HepG2 (cell line): ENCODE data around the gene HDAC5. TPM values are rescaled to one million over a fixed set of nuclear protein-coding genes. Genes with fewer than 3 reads are reported as not detected.

Source experiments
- EP300 ChIP-seq, 3 experiments: sonication (generic) in 1 of 3; formaldehyde crosslinking in 1 of 3; IDR thresholded peaks; 2 replicates each; pipeline versions ENCODE4 v1.5.1 to v1.6.1; 2011 to 2020; ENCODE audit warnings: low read depth in 2 of 3, low read length in 2 of 3, borderline replicate concordance in 1 of 3, improper control_type of control experiment in 1 of 3, mild to moderate bottlenecking in 1 of 3, missing genetic modification reagents in 1 of 3, moderate library complexity in 1 of 3
- KMT2B ChIP-seq: IDR thresholded peaks from 2 replicates; pipeline ENCODE4 v1.6.1; 2016; ENCODE audit warnings: missing genetic modification reagents, missing compliant biosample characterization
- SP1 ChIP-seq, 2 experiments: fragments of 450-650 bp in 1 of 2; sonication (generic) in 1 of 2; formaldehyde crosslinking in 1 of 2; IDR thresholded peaks; 2 replicates each; pipeline versions ENCODE4 v1.4.0 to v1.6.1; 2016 to 2020; ENCODE audit warnings: missing genetic modification reagents in 1 of 2
- TEAD2 ChIP-seq: sonication (generic); formaldehyde crosslinking; IDR thresholded peaks from 2 replicates; pipeline ENCODE4 v1.9.0; 2021; ENCODE audit warnings: missing genetic modification reagents
- ZBTB49 ChIP-seq: sonication (generic); formaldehyde crosslinking; IDR thresholded peaks from 2 replicates; pipeline ENCODE4 v1.4.0; 2020; ENCODE audit warnings: missing genetic modification reagents, borderline replicate concordance
- ZNF17 ChIP-seq: sonication (generic); formaldehyde crosslinking; IDR thresholded peaks from 2 replicates; pipeline ENCODE4 v1.5.0; 2020; ENCODE audit warnings: mild to moderate bottlenecking, missing genetic modification reagents
- ZNF790 ChIP-seq: sonication (generic); formaldehyde crosslinking; IDR thresholded peaks from 2 replicates; pipeline ENCODE4 v1.8.0; 2022; ENCODE audit warnings: missing genetic modification reagents, mild to moderate bottlenecking, borderline replicate concordance
- polyA plus RNA-seq, 8 experiments: library from polyadenylated mRNA; depleted of rRNA in 3 of 8; stranded (reverse) in 7 of 8; unstranded in 1 of 8; fragments of >200 nt; fragmentation: Illumina TruSeq in 4 of 8; extraction: Trizol in 4 of 8; gene quantifications; 2 replicates each; pipeline versions ENCODE4 v1.2.1 to v1.2.3, GENCODE V29; 2011 to 2016; ENCODE audit warnings: low read depth in 4 of 8, missing spikeins in 1 of 8, mixed read lengths in 1 of 8; ENCODE audit not compliant: insufficient read depth in 1 of 8
- total RNA-seq, 5 experiments: library from RNA; depleted of rRNA; stranded (reverse); fragments of >200 nt; fragmentation: Illumina TruSeq; extraction: Trizol; gene quantifications; 2 replicates each; pipeline ENCODE4 v1.2.3, GENCODE V29; 2016; ENCODE audit warnings: low read depth in 1 of 5
- TF ChIP-seq, protein P1 (sequence below): sonication (generic); formaldehyde crosslinking; IDR thresholded peaks from 2 replicates; pipeline ENCODE4 v1.8.1; 2022; ENCODE audit warnings: low read depth, mild to moderate bottlenecking, missing genetic modification reagents
- TF ChIP-seq, protein P2 (sequence below): sonication (generic); formaldehyde crosslinking; IDR thresholded peaks from 2 replicates; pipeline ENCODE4 v1.4.0; 2020; ENCODE audit warnings: missing genetic modification reagents

The HDAC5 gene
- total and polyA plus RNA-seq, 2 of the 13 experiments (the other 11 are each of a cell fraction or from before 2014, with no cell fraction given), result 46.4 to 85.4 TPM

DNA sequence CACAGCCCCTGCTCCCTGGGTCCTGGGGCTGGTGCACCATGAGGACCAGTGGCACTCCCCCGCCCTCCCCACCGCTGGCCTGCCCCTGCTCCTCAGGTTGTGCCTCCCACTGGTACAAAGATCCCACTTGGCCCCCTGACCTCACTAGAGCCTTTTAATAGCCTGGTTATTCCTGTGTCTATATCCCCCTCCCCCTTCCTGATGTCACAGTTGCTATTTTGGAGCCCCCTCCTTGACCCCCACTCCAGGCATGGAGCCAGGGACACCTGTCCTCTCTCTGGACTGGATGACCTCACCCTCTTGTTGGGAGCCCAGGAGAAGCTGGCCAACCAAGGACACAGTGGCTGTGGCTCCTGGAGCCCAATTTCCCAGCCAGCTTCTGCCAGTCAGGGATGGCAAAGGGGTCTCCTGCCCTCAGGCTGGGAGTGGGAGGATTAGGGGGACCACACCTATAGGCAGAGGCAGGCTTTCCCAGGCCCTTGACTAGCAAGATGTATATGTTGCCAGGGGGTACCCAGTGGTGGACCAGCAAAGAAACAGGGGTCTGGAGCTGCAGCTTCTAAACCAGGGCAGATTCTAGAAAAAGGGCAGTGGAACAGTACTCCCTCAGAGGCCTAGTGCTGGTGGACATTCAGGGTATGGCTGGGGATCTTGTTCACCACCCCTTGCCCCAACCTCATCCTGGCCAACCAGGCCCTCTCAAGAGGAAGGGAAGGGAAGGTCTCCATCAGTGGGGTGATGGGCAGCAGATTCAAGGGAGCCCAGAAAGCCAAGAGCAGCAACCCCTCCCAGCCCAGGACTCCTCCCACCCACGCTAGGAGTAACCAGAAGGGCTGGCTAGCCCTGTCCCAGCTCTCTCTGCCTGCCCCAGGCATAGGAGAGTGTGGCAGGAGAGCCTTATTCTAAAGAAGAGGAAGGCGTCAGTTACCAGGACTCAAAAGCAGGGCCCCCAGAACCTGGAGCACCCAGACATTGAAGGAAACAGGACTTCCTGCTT lies 10.9 kb downstream of the HDAC5 start (continued):
- TF ChIP-seq ZBTB49 (no peak), EP300 (IDR thresholded peaks at IDR 0.05; ENCODE audit: low read depth in 2 of 2, low read length in 2 of 2) (no peak), EP300 (CRISPR knock-in tag; IDR thresholded peaks at IDR 0.05; ENCODE audit: borderline replicate concordance) (no peak), TEAD2 (no peak), KMT2B (CRISPR knock-in tag) (no peak), SP1 (IDR thresholded peaks at IDR 0.05) (no peak), SP1 (CRISPR knock-in tag; IDR thresholded peaks at IDR 0.05) (no peak), ZNF17 (CRISPR knock-in tag) (no peak), ZNF790 (CRISPR knock-in tag) (no peak)
- TF ChIP-seq, protein P1, sequence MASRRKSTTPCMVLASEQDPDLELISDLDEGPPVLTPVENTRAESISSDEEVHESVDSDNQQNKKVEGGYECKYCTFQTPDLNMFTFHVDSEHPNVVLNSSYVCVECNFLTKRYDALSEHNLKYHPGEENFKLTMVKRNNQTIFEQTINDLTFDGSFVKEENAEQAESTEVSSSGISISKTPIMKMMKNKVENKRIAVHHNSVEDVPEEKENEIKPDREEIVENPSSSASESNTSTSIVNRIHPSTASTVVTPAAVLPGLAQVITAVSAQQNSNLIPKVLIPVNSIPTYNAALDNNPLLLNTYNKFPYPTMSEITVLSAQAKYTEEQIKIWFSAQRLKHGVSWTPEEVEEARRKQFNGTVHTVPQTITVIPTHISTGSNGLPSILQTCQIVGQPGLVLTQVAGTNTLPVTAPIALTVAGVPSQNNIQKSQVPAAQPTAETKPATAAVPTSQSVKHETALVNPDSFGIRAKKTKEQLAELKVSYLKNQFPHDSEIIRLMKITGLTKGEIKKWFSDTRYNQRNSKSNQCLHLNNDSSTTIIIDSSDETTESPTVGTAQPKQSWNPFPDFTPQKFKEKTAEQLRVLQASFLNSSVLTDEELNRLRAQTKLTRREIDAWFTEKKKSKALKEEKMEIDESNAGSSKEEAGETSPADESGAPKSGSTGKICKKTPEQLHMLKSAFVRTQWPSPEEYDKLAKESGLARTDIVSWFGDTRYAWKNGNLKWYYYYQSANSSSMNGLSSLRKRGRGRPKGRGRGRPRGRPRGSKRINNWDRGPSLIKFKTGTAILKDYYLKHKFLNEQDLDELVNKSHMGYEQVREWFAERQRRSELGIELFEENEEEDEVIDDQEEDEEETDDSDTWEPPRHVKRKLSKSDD (CRISPR knock-in tag), result no peak
- TF ChIP-seq, protein P2, sequence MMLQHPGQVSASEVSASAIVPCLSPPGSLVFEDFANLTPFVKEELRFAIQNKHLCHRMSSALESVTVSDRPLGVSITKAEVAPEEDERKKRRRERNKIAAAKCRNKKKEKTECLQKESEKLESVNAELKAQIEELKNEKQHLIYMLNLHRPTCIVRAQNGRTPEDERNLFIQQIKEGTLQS (CRISPR knock-in tag), result no peak
